ENCODE measurements around the gene SLC37A1.

The SLC37A1 gene

GRCh38 chr21:42496120-42496838, 17.4 kb upstream of the SLC37A1 start, which contains the start of gene RSPH1:
RSPH1 (minus strand) TSS chr21:42496224; CDS start chr21:42496186, 38 bp downstream.
- no peak for TF ChIP-seq CTCF (IDR thresholded peaks at IDR 0.05; ENCODE audit: low read depth, low read length, missing control alignments)
- H3K27me3 ChIP-seq (replicated peaks) = no peaks in the 10 kb centered on the region
- H3K36me3 ChIP-seq (replicated peaks) = no peaks in the 10 kb centered on the region
- H3K4me3 ChIP-seq (ENCODE audit: low read depth, low read length) = peak within 1 kb of the TSS; percentile 67
- DNase-seq = peak; percentile 98
- peak within 1 kb of the TSS; percentile 36 for H3K27ac ChIP-seq
- in situ Hi-C loops (cut with HindIII; ENCODE audit: low pct_ligation_motif_present, low sequenced_read_pairs) = no loop called here

- no peak for DNase-seq
- Histone ChIP-seq H3K4me3 (ENCODE audit: low read depth, low read length) (peak overlapping the region; percentile 67), H3K27me3 (replicated peaks) (no peaks in the 10 kb centered on the region), H3K36me3 (replicated peaks) (no peaks in the 10 kb centered on the region), H3K27ac (peak overlapping the region; percentile 36)
- in situ Hi-C loops (cut with HindIII; ENCODE audit: low pct_ligation_motif_present, low sequenced_read_pairs) = no loop called here
- no peak for TF ChIP-seq CTCF (IDR thresholded peaks at IDR 0.05; ENCODE audit: low read depth, low read length, missing control alignments)
Measured at GRCh38 chr21:42496839-42497202, 16.8 kb upstream of the SLC37A1 start.

- Histone ChIP-seq H3K27me3 (replicated peaks) (no peaks in the 10 kb centered on the region), H3K4me3 (ENCODE audit: low read depth, low read length) (no peak overlapping the region), H3K36me3 (replicated peaks) (no peaks in the 10 kb centered on the region), H3K27ac (no peak overlapping the region)
- TF ChIP-seq CTCF (IDR thresholded peaks at IDR 0.05; ENCODE audit: low read depth, low read length, missing control alignments) = no peak
- in situ Hi-C loops (cut with HindIII; ENCODE audit: low pct_ligation_motif_present, low sequenced_read_pairs) = no loop called here
- no peak for DNase-seq
Measured at GRCh38 chr21:42498012-42498411, 15.6 kb upstream of the SLC37A1 start.

DNA sequence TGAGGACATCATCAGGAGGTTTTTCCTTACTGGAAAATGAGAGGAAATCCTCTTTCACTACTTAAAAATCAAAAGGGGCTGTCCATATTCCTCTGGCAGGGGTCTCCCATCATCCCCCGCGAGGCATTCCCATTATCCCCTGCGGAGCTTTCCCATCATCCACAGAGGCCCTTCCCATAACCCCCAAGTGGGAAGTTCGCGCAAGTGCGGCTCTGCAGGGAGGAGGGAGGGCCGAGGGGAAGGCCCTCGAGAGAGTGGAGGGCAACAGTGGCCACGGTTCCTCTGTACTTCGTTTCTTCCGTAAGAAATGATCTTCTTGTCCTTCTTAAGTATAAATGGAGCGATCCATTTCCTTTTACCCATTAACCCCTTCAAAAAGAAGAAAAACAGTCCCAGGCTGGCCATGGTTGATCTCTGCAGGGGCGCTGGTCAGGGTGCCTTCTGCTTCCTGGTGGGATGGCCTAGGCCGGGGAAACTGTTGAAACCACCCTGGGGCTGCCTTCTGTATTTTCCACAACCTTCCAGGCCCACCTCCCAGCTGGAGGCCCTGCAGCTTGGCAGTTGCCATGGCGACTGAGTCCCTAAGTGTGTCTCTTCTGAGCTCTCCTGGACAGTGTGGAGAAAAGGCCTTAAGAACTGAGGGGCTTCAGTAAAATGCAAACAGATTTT, 14.1 kb upstream of the SLC37A1 start:
- Histone ChIP-seq H3K4me3 (ENCODE audit: low read depth, low read length) (no peak overlapping the region), H3K27ac (no peak overlapping the region), H3K27me3 (replicated peaks) (no peaks in the 10 kb centered on the region), H3K36me3 (replicated peaks) (no peaks in the 10 kb centered on the region)
- no peak for DNase-seq
- TF ChIP-seq CTCF (IDR thresholded peaks at IDR 0.05; ENCODE audit: low read depth, low read length, missing control alignments) = no peak
- in situ Hi-C loops (cut with HindIII; ENCODE audit: low pct_ligation_motif_present, low sequenced_read_pairs) = no loop called here

DNA sequence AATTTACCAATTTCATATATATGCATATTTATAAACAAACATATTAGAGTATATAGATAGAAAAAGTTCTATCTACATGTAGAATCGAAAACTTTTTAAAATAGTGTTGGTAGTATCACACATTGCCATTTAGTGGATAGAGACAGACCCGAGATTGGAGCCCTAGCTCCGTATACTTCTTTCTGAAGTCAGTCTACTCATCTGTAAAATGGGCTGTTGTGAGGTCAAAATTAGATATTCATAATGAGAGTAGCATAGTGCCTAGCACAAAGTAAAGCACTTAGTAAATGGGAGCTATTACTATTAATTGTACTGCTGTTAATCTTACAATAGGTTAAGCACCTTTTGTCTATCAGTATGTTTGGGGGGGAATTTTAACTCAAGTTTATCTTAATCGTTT, 13.4 kb upstream of the SLC37A1 start:
- Histone ChIP-seq H3K27me3 (replicated peaks) (no peaks in the 10 kb centered on the region), H3K27ac (no peak overlapping the region), H3K4me3 (ENCODE audit: low read depth, low read length) (no peak overlapping the region), H3K36me3 (replicated peaks) (no peaks in the 10 kb centered on the region)
- in situ Hi-C loops (cut with HindIII; ENCODE audit: low pct_ligation_motif_present, low sequenced_read_pairs) = no loop called here
- TF ChIP-seq CTCF (IDR thresholded peaks at IDR 0.05; ENCODE audit: low read depth, low read length, missing control alignments) = no peak
- DNase-seq = no peak

Data from brain microvascular endothelial cell (primary cell).